Keratinocyte (primary cell): ENCODE results near the gene NOSIP.

Experiments used
- CTCF ChIP-seq, 3 experiments: IDR thresholded peaks in 1 of 3; conservative IDR thresholded peaks in 1 of 3; optimal IDR thresholded peaks in 1 of 3; 2 replicates in 2 of 3; 3 replicates in 1 of 3; pipeline versions ENCODE3 to v1.5.1; 2011; ENCODE audit warnings: low read length in 3 of 3, mild to moderate bottlenecking in 3 of 3, moderate library complexity in 2 of 3, control low read depth in 1 of 3, inconsistent platforms in 1 of 3; ENCODE audit not compliant: insufficient read depth in 2 of 3; ENCODE audit errors: extremely low read depth in 1 of 3
- EZH2 ChIP-seq: IDR thresholded peaks from one replicate; pipeline ENCODE4 v1.6.1; 2012; ENCODE audit warnings: inconsistent platforms, mild to moderate bottlenecking, low read length, moderate library complexity

GRCh38 chr19:49556412-49557398, 23.7 kb downstream of the NOSIP start:
- TF ChIP-seq CTCF (optimal IDR thresholded peaks at IDR 0.05 in 1 of 3, IDR thresholded peaks at IDR 0.05 in 1 of 3, conservative IDR thresholded peaks at IDR 0.05 in 1 of 3; ENCODE audit: extremely low read depth in 1 of 3, insufficient read depth in 2 of 3, low read length in 3 of 3) (no peak), EZH2 (no peak)
